Psoas muscle (tissue), 8 donors: ENCODE data around the gene EGFL8. TPM values are rescaled to one million over a fixed set of nuclear protein-coding genes. Genes with fewer than 3 reads are reported as not detected.

Source experiments
- ATAC-seq, 4 donors: fragments of 200-7000 bp; cut with Tn5 transposase; one replicate each; pipeline ENCODE4 v1.9.1; 2020; ENCODE audit warnings: moderate library complexity in 3 of 4, mild to moderate bottlenecking in 2 of 4
- DNase-seq, 2 donors: peaks; one replicate each; pipeline ENCODE4 v3.0.0-alpha.2; 2020
- H3K27ac ChIP-seq: fragments of 200-600 bp; one replicate; pipeline ENCODE4 v1.8.0; 2022
- H3K27me3 ChIP-seq, 3 donors: fragments of 200-600 bp in 1 of 3; one replicate each; pipeline versions ENCODE4 v1.6.1 to v1.8.0; 2013 to 2022; ENCODE audit warnings: low read length in 2 of 3, mild to moderate bottlenecking in 2 of 3, moderate library complexity in 1 of 3; ENCODE audit not compliant: insufficient read depth in 3 of 3
- H3K36me3 ChIP-seq, 2 donors: fragments of 200-600 bp in 1 of 2; one replicate each; pipeline versions ENCODE4 v1.6.1 to v1.8.0; 2013 to 2022; ENCODE audit warnings: low read depth in 1 of 2, mild to moderate bottlenecking in 1 of 2, moderate library complexity in 1 of 2; ENCODE audit not compliant: insufficient read depth in 1 of 2
- H3K4me1 ChIP-seq: fragments of 200-600 bp; one replicate; pipeline ENCODE4 v1.8.0; 2022
- H3K4me3 ChIP-seq: fragments of 200-600 bp; one replicate; pipeline ENCODE4 v1.8.0; 2022; ENCODE audit warnings: mild to moderate bottlenecking
- H3K9me3 ChIP-seq: fragments of 200-600 bp; one replicate; pipeline ENCODE4 v1.8.0; 2022
- WGBS, 3 donors: extraction: QIAGEN DNeasy Blood & Tissue Kit; methylation state at CpG; one replicate each; pipeline versions ENCODE4 v1.1.6 to v1.1.7; 2013; 5-methylcytosine and 5-hydroxymethylcytosine counted together
- intact Hi-C, 2 donors: fragments of 100-400 bp; cut with DNase I; formaldehyde crosslinking; loops; one replicate each; pipeline versions ENCODE4 v1.11.0 to v1.14.2; 2022
- polyA plus RNA-seq, 3 donors: library from polyadenylated mRNA; stranded (reverse); fragments of 200-250 nt; gene quantifications; one replicate each; pipeline ENCODE4 v1.2.3, GENCODE V29; 2013
- total RNA-seq, 4 donors: library from RNA; stranded (reverse); fragmentation: NEBNext Ultra II Directional in 2 of 4; extraction: Animal tissue kit (Norgen Biotek cat#: 25700) in 2 of 4; gene quantifications; one replicate each; pipeline versions ENCODE4 v1.2.1 to v1.2.4, GENCODE V29; 2021 to 2023
- TF ChIP-seq, protein P1 (sequence below): fragments of 200-600 bp; IDR thresholded peaks from one replicate; pipeline ENCODE4 v1.8.0; 2022; ENCODE audit warnings: antibody characterized with exemption
- donor health status: healthy with polysubstance abuse.
- donor health status: DM: no; HTN: no; CAD: no; lungs with moderate emphysema.
- donor health status: Bipolar disorder and iron deficiency.
- donor health status: healthy.
- donor health status: DM: yes; HTN: yes; CAD: no.
- donor health status: DM: no; HTN: no; CAD: no.
- donor health status: DM: no; HTN: no; CAD: no.
- donor health status: DM: yes; HTN: yes; CAD: no.

The EGFL8 gene
- total and polyA plus RNA-seq, 7 donors: 2.0 to 7.0 (median 3.6) TPM

DNA sequence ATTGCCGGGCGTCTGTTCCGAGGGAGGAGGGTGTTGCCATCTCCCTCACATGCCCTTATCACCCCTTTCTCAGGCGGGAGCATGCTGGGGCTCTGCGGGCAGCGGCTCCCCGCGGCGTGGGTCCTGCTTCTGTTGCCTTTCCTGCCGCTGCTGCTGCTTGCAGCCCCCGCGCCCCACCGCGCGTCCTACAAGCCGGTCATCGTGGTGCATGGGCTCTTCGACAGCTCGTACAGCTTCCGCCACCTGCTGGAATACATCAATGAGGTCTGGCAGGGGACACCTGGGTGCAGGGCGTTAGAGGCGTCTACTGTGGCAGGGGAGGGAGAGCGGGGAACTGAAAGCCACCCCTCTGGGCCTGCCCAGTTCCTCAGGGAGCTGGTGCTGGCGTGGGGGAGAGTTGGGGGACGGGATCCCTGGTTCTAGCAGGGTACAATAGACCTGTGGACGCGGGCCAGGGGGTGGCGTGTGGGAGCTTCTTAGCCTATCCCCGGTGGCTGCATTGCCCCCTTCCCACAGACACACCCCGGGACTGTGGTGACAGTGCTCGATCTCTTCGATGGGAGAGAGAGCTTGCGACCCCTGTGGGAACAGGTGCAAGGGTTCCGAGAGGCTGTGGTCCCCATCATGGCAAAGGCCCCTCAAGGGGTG is 9.8 kb upstream of the EGFL8 start:
- Histone ChIP-seq H3K36me3 (peaks cover 8 to 37% of the 10 kb centered on the region in 2 donors), H3K27me3 (peaks cover 0 to 7% (median 6%) of the 10 kb centered on the region in 3 donors), H3K27ac (peak overlapping the region; percentile 74), H3K4me1 (peaks cover 9% of the 10 kb centered on the region), H3K9me3 (no peaks in the 10 kb centered on the region), H3K4me3 (peak overlapping the region; percentile 76)
- intact Hi-C loops: loop anchor here (1.0 to 5.0 kb wide), 2 partner anchors 36 to 37 kb away; no protein-coding TSS in a partner anchor
- ATAC-seq (peak; percentile 81 to 90 (median 89)), DNase-seq (peak; percentile 60 to 83)
- 3 to 5% (median 5%) methylated on average over 24 to 34 of the region's 34 CpGs for WGBS, 3 donors
- TF ChIP-seq, protein P1, sequence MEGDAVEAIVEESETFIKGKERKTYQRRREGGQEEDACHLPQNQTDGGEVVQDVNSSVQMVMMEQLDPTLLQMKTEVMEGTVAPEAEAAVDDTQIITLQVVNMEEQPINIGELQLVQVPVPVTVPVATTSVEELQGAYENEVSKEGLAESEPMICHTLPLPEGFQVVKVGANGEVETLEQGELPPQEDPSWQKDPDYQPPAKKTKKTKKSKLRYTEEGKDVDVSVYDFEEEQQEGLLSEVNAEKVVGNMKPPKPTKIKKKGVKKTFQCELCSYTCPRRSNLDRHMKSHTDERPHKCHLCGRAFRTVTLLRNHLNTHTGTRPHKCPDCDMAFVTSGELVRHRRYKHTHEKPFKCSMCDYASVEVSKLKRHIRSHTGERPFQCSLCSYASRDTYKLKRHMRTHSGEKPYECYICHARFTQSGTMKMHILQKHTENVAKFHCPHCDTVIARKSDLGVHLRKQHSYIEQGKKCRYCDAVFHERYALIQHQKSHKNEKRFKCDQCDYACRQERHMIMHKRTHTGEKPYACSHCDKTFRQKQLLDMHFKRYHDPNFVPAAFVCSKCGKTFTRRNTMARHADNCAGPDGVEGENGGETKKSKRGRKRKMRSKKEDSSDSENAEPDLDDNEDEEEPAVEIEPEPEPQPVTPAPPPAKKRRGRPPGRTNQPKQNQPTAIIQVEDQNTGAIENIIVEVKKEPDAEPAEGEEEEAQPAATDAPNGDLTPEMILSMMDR: peak; percentile 44

DNA sequence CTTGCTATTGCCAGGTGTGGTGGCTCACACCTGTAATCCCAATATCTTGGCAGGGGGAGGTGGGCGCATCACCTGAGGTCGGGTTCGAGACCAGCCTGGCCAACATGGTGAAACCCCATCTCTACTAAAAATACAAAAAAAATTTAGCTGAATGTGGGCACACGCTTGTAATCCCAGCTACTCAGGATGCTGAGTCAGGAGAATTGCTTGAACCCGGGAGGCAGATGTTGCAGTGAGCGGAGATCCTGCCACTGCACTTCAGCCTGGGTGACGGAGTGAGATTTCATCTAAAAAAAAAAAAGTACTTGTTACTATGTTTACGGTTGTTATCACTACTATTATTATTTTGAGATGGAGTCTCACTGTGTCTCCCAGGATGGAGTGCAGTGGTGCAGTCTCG is 7.5 kb upstream of the EGFL8 start:
- intact Hi-C loops: no loop called here
- 89 to 97% (median 95%) methylated on average over 9 of the region's 9 CpGs for WGBS, 3 donors
- DNase-seq (no peak), ATAC-seq (no peak)
- peaks cover 8 to 56% of the 10 kb centered on the region in 2 donors for H3K36me3 ChIP-seq
- TF ChIP-seq, protein P1: no peak
- peaks cover 9% of the 10 kb centered on the region for H3K4me1 ChIP-seq
- no peaks in the 10 kb centered on the region for H3K9me3 ChIP-seq
- H3K27ac ChIP-seq: no peak overlapping the region
- peaks cover 0 to 4% (median 0%) of the 10 kb centered on the region in 3 donors for H3K27me3 ChIP-seq
- H3K4me3 ChIP-seq: no peak overlapping the region

DNA sequence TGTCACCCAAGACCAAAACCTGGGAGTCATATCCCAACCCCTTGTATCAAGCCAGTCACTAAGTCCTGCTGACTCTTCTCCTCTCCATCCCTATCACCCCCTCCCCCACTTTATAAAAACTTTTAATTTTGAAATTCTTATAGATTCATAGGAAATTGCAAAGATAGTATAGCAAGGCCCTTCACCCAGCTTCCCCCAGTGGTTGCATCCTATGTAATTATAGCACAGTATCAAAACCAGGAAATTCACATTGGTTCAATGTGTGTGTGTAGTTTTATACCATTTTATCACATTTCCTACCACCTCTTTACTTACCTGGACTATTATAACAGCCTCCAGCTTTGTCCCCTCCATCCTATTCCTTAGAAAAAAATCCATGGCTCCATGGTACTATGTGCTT is 6.3 kb upstream of the EGFL8 start:
- H3K4me1 ChIP-seq: peaks cover 5% of the 10 kb centered on the region
- ATAC-seq: no peak
- no peak overlapping the region for H3K4me3 ChIP-seq
- H3K27ac ChIP-seq: no peak overlapping the region
- TF ChIP-seq, protein P1: no peak
- DNase-seq: no peak
- peaks cover 8 to 68% of the 10 kb centered on the region in 2 donors for H3K36me3 ChIP-seq
- H3K9me3 ChIP-seq: no peaks in the 10 kb centered on the region
- intact Hi-C loops: no loop called here
- no peaks in the 10 kb centered on the region for H3K27me3 ChIP-seq

DNA sequence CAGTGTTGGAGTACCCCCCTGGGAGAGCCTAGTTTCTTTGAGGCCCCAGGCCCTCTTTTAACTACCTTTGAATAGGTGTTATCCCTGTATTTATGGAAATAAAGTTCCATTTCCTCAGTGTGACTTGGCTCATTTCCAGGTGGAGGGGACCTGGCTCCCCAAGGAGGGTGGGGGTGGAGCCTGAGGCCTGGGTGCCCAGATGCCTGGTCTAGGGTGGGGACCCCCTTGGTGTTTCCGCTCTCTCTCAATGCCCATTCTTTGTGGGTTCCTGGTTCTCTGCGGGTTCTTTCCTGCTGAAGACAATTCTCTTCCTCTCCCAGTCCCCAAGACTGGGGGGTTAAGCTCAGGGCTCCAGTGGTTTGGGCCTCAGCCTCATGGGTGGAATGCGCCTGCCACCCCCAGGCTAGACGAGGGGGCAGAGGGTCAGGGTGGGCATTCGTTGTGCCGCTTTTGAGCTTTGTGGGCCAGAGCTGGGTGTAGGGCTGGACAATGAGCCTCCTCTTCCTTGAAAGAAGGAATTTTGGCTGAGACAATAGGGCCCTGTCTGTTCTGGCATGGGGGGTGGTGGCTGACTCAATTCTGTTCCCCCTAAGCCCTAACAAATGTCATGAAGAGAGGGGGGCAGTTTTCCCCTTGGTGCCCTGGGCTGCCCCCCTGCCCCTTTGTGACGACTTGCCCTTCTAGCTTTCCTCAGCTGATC is 686 bp upstream of the EGFL8 start:
- no peaks in the 10 kb centered on the region for H3K27me3 ChIP-seq
- no peaks in the 10 kb centered on the region for H3K4me1 ChIP-seq
- H3K36me3 ChIP-seq: peaks cover 0 to 69% of the 10 kb centered on the region in 2 donors
- 79 to 82% (median 80%) methylated on average over 7 of the region's 7 CpGs for WGBS, 3 donors
- H3K27ac ChIP-seq: no peak overlapping the region
- H3K4me3 ChIP-seq: no peak overlapping the region
- intact Hi-C loops: no loop called here
- ATAC-seq: peak in 1 of 4 donors; percentile 27
- H3K9me3 ChIP-seq: no peaks in the 10 kb centered on the region
- DNase-seq: no peak
- TF ChIP-seq, protein P1: no peak
